Panc1 (cell line): Measurements from ENCODE around the gene ESRRA. TPM values are rescaled to one million over a fixed set of nuclear protein-coding genes. Genes with fewer than 3 reads are reported as not detected.

Experiments used
- ATAC-seq: fragments of 200-7000 bp; cut with Tn5 transposase; 2 replicates; pipeline ENCODE4 v1.9.1; 2020; ENCODE audit warnings: mild to moderate bottlenecking, moderate library complexity
- BruUV-seq: library from RNA; stranded (reverse); fragments of 400-500 nt; replicated peaks from 2 replicates; lab custom pipeline; 2021; lab: Mats Ljungman, UMichigan
- CTCF ChIA-PET: fragments of 300-600 bp; sonication (Branson Sonifier 250); formaldehyde crosslinking; loops from one replicate; lab custom pipeline; 2022; ENCODE audit warnings: antibody characterized with exemption; lab: Charles Lee
- POLR2A ChIA-PET: fragments of 300-600 bp; sonication (Branson Sonifier 250); formaldehyde crosslinking; loops from one replicate; lab custom pipeline; 2022; ENCODE audit warnings: antibody characterized with exemption; lab: Charles Lee
- DNase-seq: peaks from one replicate; pipeline ENCODE4 v3.0.0-alpha.2; 2010; ENCODE audit warnings: low read depth, low spot score
- H3K27ac ChIP-seq: 2 replicates; pipeline ENCODE4 v1.5.1; 2011; ENCODE audit warnings: mild to moderate bottlenecking, low read length, inconsistent platforms
- H3K27me3 ChIP-seq: fragments of 200-500 bp; sonication (Bioruptor generic); 2 replicates; pipeline ENCODE4 v1.6.0; 2014; ENCODE audit warnings: low read length, inconsistent platforms; ENCODE audit not compliant: control insufficient read depth, insufficient read depth
- H3K36me3 ChIP-seq: fragments of 200-500 bp; sonication (Bioruptor generic); 2 replicates; pipeline ENCODE4 v1.5.1; 2014; ENCODE audit warnings: inconsistent platforms, mild to moderate bottlenecking, low read length, moderate library complexity; ENCODE audit not compliant: control insufficient read depth, insufficient read depth
- H3K4me1 ChIP-seq: 2 replicates; pipeline ENCODE4 v1.5.1; 2011; ENCODE audit warnings: inconsistent platforms, mild to moderate bottlenecking, low read length, moderate library complexity; ENCODE audit not compliant: control insufficient read depth, insufficient read depth
- H3K4me3 ChIP-seq, 2 experiments: 2 replicates each; pipeline ENCODE4 v1.5.1; 2011 to 2012; ENCODE audit warnings: low read depth in 2 of 2, low read length in 2 of 2, mild to moderate bottlenecking in 2 of 2, inconsistent platforms in 1 of 2, moderate library complexity in 1 of 2
- H3K9me3 ChIP-seq: fragments of 200-500 bp; sonication (Bioruptor generic); 2 replicates; pipeline ENCODE4 v1.5.1; 2014; ENCODE audit warnings: low read depth, mild to moderate bottlenecking, inconsistent platforms, low read length, moderate library complexity; ENCODE audit not compliant: control insufficient read depth, insufficient read depth
- POLR2AphosphoS5 ChIP-seq: IDR thresholded peaks from 2 replicates; pipeline ENCODE4 v1.6.1; 2012; ENCODE audit warnings: mild to moderate bottlenecking, low read depth, low read length, moderate library complexity
- SIN3A ChIP-seq: IDR thresholded peaks from 2 replicates; pipeline ENCODE4 v1.6.1; 2012; ENCODE audit warnings: low read depth, mild to moderate bottlenecking, low read length, moderate library complexity, borderline replicate concordance; ENCODE audit not compliant: insufficient read depth
- TCF7L2 ChIP-seq: IDR thresholded peaks from 2 replicates; pipeline ENCODE4 v1.6.1; 2011; ENCODE audit warnings: mild to moderate bottlenecking, low read depth, low read length, inconsistent platforms
- in situ Hi-C: cut with HindIII; loops from 2 replicates; pipeline ENCODE4 v1.10.0; 2016; ENCODE audit warnings: low sequenced_read_pairs, low pct_unique_long_range_greater_than_20kb
- intact Hi-C: fragments of 100-400 bp; cut with micrococcal nuclease; formaldehyde crosslinking; loops from one replicate; pipeline ENCODE4 v1.10.0; 2022; ENCODE audit not compliant: unreplicated experiment
- total RNA-seq: library from RNA; stranded (reverse); gene quantifications from one replicate; pipeline ENCODE4 v1.2.1, GENCODE V29; 2021; ENCODE audit not compliant: unreplicated experiment
- TF ChIP-seq, protein P1 (sequence below): fragments of 450-650 bp; IDR thresholded peaks from 2 replicates; pipeline ENCODE4 v1.5.1; 2017; ENCODE audit warnings: mild to moderate bottlenecking
- TF ChIP-seq, protein P2 (sequence below), 2 experiments: IDR thresholded peaks; 2 replicates each; pipeline ENCODE4 v1.6.1; 2011 to 2012; ENCODE audit warnings: low read depth in 2 of 2, control low read depth in 1 of 2, low read length in 1 of 2, mild to moderate bottlenecking in 1 of 2, moderate library complexity in 1 of 2; ENCODE audit not compliant: insufficient read depth in 1 of 2

The ESRRA gene
- total RNA-seq, 1 experiment from 2014 or later: 81.6 TPM

DNA sequence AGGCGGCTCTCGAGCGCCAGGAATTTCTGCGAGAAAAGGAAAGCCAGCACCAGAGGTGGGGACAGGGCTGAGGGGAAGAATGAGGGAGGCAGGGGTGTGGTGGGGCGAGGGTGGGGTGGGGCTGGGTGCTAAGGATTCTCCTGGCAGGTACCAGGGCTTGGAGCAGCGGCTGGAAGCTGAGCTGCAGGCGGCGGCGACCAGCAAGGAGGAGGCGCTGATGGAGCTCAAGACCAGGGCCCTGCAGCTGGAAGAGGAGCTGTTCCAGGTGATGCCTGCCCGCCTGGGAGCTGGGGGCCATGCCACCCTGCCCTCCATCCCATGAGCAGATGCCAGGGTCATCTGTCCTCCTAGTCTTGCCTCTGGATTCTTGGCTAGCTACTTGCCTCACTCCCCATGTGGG lies 44.1 kb downstream of the ESRRA start:
- H3K36me3 ChIP-seq: no peaks in the 10 kb centered on the region
- H3K27ac ChIP-seq: no peak overlapping the region
- no TSS peak for BruUV-seq
- TF ChIP-seq, protein P1, sequence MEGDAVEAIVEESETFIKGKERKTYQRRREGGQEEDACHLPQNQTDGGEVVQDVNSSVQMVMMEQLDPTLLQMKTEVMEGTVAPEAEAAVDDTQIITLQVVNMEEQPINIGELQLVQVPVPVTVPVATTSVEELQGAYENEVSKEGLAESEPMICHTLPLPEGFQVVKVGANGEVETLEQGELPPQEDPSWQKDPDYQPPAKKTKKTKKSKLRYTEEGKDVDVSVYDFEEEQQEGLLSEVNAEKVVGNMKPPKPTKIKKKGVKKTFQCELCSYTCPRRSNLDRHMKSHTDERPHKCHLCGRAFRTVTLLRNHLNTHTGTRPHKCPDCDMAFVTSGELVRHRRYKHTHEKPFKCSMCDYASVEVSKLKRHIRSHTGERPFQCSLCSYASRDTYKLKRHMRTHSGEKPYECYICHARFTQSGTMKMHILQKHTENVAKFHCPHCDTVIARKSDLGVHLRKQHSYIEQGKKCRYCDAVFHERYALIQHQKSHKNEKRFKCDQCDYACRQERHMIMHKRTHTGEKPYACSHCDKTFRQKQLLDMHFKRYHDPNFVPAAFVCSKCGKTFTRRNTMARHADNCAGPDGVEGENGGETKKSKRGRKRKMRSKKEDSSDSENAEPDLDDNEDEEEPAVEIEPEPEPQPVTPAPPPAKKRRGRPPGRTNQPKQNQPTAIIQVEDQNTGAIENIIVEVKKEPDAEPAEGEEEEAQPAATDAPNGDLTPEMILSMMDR: no peak
- TF ChIP-seq SIN3A (no peak), TCF7L2 (no peak)
- H3K4me3 ChIP-seq: no peak overlapping the region
- in situ Hi-C loops (no loop called here), intact Hi-C loops (no loop called here)
- ChIA-PET CTCF (interaction anchor here (0.5 to 1.3 kb wide), 3 partner anchors 18 to 67 kb away, joined by 3 to 6 read pairs (median 6); no protein-coding TSS in a partner anchor), POLR2A (no interaction called here)
- H3K9me3 ChIP-seq: no peaks in the 10 kb centered on the region
- DNase-seq (no peak), ATAC-seq (no peak)
- H3K27me3 ChIP-seq: no peaks in the 10 kb centered on the region
- H3K4me1 ChIP-seq: peaks cover 23% of the 10 kb centered on the region

DNA sequence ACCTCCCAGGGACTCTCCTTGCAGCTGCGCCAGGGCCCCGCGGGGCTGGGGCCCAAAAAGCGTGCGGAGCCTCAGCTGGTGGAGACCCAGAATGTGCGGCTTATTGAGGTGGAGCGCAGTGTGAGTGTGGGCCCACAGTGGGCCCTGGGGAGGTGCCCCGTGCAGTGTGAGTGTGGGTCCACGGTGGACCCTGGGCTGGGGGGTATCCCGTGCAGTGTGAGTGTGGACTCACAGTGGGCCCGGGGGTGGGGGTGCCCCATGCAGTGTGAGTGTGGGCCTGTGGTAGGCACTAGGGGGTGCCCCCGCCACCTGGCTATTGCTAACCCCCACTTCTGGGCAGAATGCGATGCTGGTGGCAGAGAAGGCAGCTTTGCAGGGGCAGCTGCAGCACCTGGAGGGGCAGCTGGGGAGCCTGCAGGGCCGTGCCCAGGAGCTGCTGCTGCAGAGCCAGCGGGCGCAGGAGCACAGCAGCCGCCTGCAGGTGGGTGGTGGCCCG lies 45.9 kb downstream of the ESRRA start:
- H3K27me3 ChIP-seq: no peaks in the 10 kb centered on the region
- BruUV-seq: no TSS peak
- no peak overlapping the region for H3K4me3 ChIP-seq
- no peak for DNase-seq
- CTCF ChIA-PET: no interaction called here
- peaks cover 36% of the 10 kb centered on the region for H3K4me1 ChIP-seq
- H3K36me3 ChIP-seq: no peaks in the 10 kb centered on the region
- TF ChIP-seq, protein P1: no peak
- TF ChIP-seq TCF7L2 (no peak), SIN3A (no peak), POLR2AphosphoS5 (no peak)
- TF ChIP-seq, protein P2, sequence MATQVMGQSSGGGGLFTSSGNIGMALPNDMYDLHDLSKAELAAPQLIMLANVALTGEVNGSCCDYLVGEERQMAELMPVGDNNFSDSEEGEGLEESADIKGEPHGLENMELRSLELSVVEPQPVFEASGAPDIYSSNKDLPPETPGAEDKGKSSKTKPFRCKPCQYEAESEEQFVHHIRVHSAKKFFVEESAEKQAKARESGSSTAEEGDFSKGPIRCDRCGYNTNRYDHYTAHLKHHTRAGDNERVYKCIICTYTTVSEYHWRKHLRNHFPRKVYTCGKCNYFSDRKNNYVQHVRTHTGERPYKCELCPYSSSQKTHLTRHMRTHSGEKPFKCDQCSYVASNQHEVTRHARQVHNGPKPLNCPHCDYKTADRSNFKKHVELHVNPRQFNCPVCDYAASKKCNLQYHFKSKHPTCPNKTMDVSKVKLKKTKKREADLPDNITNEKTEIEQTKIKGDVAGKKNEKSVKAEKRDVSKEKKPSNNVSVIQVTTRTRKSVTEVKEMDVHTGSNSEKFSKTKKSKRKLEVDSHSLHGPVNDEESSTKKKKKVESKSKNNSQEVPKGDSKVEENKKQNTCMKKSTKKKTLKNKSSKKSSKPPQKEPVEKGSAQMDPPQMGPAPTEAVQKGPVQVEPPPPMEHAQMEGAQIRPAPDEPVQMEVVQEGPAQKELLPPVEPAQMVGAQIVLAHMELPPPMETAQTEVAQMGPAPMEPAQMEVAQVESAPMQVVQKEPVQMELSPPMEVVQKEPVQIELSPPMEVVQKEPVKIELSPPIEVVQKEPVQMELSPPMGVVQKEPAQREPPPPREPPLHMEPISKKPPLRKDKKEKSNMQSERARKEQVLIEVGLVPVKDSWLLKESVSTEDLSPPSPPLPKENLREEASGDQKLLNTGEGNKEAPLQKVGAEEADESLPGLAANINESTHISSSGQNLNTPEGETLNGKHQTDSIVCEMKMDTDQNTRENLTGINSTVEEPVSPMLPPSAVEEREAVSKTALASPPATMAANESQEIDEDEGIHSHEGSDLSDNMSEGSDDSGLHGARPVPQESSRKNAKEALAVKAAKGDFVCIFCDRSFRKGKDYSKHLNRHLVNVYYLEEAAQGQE (IDR thresholded peaks at IDR 0.05; ENCODE audit: insufficient read depth in 1 of 2, low read depth in 2 of 2, low read length in 1 of 2): no peak
- intact Hi-C loops: no loop called here
- no peak for ATAC-seq
- H3K9me3 ChIP-seq: no peaks in the 10 kb centered on the region
- in situ Hi-C loops: no loop called here
- H3K27ac ChIP-seq: no peak overlapping the region
- POLR2A ChIA-PET: no interaction called here
